ENCODE results near the gene PWWP2A. TPM values are rescaled to one million over a fixed set of nuclear protein-coding genes. Genes with fewer than 3 reads are reported as not detected.

Gene PWWP2A
- total and polyA plus RNA-seq, 2 of the 4 experiments (the other 2 are of a cell fraction), result 8.8 to 12.5 TPM

DNA sequence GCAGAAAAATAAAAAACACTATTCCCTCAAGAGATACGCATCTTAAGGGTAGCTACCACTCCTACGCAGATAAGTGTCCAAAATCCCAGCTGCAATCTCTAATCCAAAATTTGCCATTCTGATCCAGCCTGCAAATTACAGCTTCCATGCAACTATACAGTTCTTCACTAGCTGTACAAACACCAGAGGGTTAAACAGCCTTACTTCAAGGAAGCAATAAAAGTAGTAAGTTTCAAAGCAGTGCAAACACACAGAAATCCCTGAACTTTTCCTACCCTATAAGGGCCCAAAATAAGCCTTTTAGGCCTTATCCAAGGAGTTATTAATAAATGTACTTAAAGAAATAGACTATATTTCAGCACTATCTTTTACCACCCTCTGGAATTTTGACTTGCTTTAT, 39.5 kb downstream of the PWWP2A start:
- Histone ChIP-seq H3K14ac (replicated peaks; ENCODE audit: low read depth, low read length) (peak overlapping the region; percentile 81; the same call in 1 of the 2 replicates), H3K4ac (ENCODE audit: low read depth, low read length) (no peak overlapping the region; the same call in 1 of the 2 replicates), H4K5ac (ENCODE audit: low read depth, low read length) (no peak overlapping the region), H4K8ac (ENCODE audit: low read depth in 2 of 2, low read length in 2 of 2) (peak overlapping the region in 1 of 2 experiments; percentile 31; a peak in 2 of 4 replicates), H2AK9ac (replicated peaks; ENCODE audit: low read depth, low read length, poor library complexity) (no peak overlapping the region), H3K4me1 (ENCODE audit: control insufficient read depth, insufficient read depth, low read length) (peaks cover 14% of the 10 kb centered on the region), H2BK120ac (ENCODE audit: low read depth, low read length) (no peak overlapping the region), H3K27me3 (ENCODE audit: control insufficient read depth, insufficient read depth, low read length) (no peaks in the 10 kb centered on the region), H2BK20ac (ENCODE audit: low read depth, low read length) (no peak overlapping the region), H3K4me3 (ENCODE audit: insufficient read depth, low read depth, low read length) (no peak overlapping the region), H3K4me2 (ENCODE audit: low read depth, low read length) (peak overlapping the region; percentile 32; the same call in 1 of the 2 replicates), H4K20me1 (ENCODE audit: insufficient read depth, low read length) (no peaks in the 10 kb centered on the region), H3K9me1 (ENCODE audit: insufficient read depth, low read length) (peaks cover 9% of the 10 kb centered on the region; the same call in 1 of the 2 replicates), H3K18ac (ENCODE audit: low read depth, low read length) (no peak overlapping the region; the same call in 1 of the 2 replicates), H2AFZ (replicated peaks; ENCODE audit: low read length, poor library complexity) (no peak overlapping the region), H4K91ac (ENCODE audit: insufficient read depth, low read depth, low read length) (peak overlapping the region; percentile 10; the same call in 1 of the 2 replicates), H3K9me3 (ENCODE audit: control insufficient read depth, insufficient read depth, low read length) (no peaks in the 10 kb centered on the region), H2BK5ac (ENCODE audit: low read depth, low read length, poor library complexity, severe bottlenecking) (no peak overlapping the region), H2AK5ac (ENCODE audit: low read depth, low read length) (no peak overlapping the region), H3K36me3 (ENCODE audit: control insufficient read depth, insufficient read depth, low read length) (peaks cover 4% of the 10 kb centered on the region; the same call in 1 of the 2 replicates), H3K9ac (ENCODE audit: low read depth, low read length) (no peak overlapping the region; the same call in 1 of the 2 replicates), H3K56ac (ENCODE audit: extremely low read depth, insufficient read depth, low read length) (no peak overlapping the region), H3K23ac (ENCODE audit: low read depth, low read length) (peak overlapping the region; percentile 31; the same call in 1 of the 2 replicates), H3K79me1 (ENCODE audit: low read depth in 1 of 2, low read length in 2 of 2) (peaks cover 13 to 29% of the 10 kb centered on the region in 2 experiments), H2BK15ac (ENCODE audit: low read depth, low read length) (no peak overlapping the region; the same call in 2 of the 3 replicates), H3K27ac (ENCODE audit: insufficient read depth, low read length) (no peak overlapping the region)
- in situ Hi-C loops (cut with MboI; ENCODE audit: low sequenced_read_pairs) (no loop called here), dilution Hi-C loops (cut with HindIII; ENCODE audit: low sequenced_read_pairs, unreplicated experiment) (no loop called here), intact Hi-C loops (cut with micrococcal nuclease) (loop anchor here (1.0 to 10.0 kb wide), 5 partner anchors 37 to 315 kb away; partner anchors contain the start of gene PWWP2A)
- ATAC-seq (ENCODE audit: low read depth) (no peak), DNase-seq (no peak)
- ChIA-PET CTCF (no interaction called here), POLR2A (ENCODE audit: unreplicated experiment) (no interaction called here)
- TF ChIP-seq CEBPB (IDR thresholded peaks at IDR 0.05; ENCODE audit: low read depth, low read length) (no peak), POLR2A (IDR thresholded peaks at IDR 0.05; ENCODE audit: low read depth, low read length) (no peak)
- BruUV-seq (replicated peaks), result no TSS peak
- WGBS, 2 experiments (ENCODE audit: extremely low coverage in 2 of 2, insufficient read length in 1 of 2), result no CpG with 5 or more reads among the region's 2 CpGs

All from IMR-90 (cell line).